Measurements from ENCODE around the gene FBLN1.

- no peak for TF ChIP-seq CTCF (IDR thresholded peaks at IDR 0.05)
- TF ChIP-seq POLR2A (IDR thresholded peaks at IDR 0.05) = no peak
Observed at GRCh38 chr22:45578524-45579147, 76.0 kb downstream of the FBLN1 start.
